IMR-90 (cell line): ENCODE measurements around the gene CRIM1.

Source experiments
- BHLHE40 ChIP-seq: fragments of 150-350 bp; IDR thresholded peaks from 2 replicates; pipeline ENCODE4 v1.6.1; 2016; ENCODE audit warnings: mild to moderate bottlenecking, low read depth, low read length
- POLR2A ChIP-seq: IDR thresholded peaks from 2 replicates; pipeline ENCODE4 v1.6.1; 2012; ENCODE audit warnings: mild to moderate bottlenecking, low read depth, low read length
- RCOR1 ChIP-seq: IDR thresholded peaks from 2 replicates; pipeline ENCODE4 v1.6.1; 2012; ENCODE audit warnings: mild to moderate bottlenecking, low read length, improper control_type of control experiment; ENCODE audit not compliant: insufficient replicate concordance
- TF ChIP-seq, protein P1 (sequence below): conservative IDR thresholded peaks from 2 replicates; pipeline ENCODE4 v1.5.1; 2012; ENCODE audit warnings: mild to moderate bottlenecking, low read depth, low read length, improper control_type of control experiment

DNA sequence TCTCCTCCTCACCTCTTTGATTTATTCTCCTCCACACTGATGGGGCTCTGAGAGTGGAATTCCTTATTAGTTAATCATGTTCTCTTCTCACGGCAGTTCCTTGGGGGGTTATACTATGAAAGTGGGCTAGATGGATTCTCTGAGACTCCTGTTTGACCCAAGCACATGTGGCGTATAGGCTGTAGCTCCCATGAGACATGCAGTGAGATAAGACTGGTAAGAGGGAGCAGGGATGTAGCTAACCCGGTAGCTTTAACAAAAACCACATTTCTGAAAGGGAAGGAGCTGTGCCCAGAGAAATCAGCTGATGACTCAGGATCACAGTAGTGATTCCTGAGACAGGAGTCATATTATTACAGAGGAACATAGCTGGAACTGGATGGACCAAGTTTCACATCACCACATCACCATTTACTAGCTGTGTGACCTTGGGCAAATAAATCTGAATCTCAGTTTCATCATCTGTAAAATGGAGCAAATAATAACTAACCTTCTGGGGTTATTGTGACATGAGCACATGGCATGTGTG, 82.9 kb downstream of the CRIM1 start:
- TF ChIP-seq BHLHE40 (peak; percentile 79), RCOR1 (peak; percentile 100), POLR2A (peak; percentile 28; the same call in 1 of the 2 replicates)
- TF ChIP-seq, protein P1, sequence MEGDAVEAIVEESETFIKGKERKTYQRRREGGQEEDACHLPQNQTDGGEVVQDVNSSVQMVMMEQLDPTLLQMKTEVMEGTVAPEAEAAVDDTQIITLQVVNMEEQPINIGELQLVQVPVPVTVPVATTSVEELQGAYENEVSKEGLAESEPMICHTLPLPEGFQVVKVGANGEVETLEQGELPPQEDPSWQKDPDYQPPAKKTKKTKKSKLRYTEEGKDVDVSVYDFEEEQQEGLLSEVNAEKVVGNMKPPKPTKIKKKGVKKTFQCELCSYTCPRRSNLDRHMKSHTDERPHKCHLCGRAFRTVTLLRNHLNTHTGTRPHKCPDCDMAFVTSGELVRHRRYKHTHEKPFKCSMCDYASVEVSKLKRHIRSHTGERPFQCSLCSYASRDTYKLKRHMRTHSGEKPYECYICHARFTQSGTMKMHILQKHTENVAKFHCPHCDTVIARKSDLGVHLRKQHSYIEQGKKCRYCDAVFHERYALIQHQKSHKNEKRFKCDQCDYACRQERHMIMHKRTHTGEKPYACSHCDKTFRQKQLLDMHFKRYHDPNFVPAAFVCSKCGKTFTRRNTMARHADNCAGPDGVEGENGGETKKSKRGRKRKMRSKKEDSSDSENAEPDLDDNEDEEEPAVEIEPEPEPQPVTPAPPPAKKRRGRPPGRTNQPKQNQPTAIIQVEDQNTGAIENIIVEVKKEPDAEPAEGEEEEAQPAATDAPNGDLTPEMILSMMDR = no peak
